ENCODE data around the gene HYDIN.

HYDIN gene

DNA sequence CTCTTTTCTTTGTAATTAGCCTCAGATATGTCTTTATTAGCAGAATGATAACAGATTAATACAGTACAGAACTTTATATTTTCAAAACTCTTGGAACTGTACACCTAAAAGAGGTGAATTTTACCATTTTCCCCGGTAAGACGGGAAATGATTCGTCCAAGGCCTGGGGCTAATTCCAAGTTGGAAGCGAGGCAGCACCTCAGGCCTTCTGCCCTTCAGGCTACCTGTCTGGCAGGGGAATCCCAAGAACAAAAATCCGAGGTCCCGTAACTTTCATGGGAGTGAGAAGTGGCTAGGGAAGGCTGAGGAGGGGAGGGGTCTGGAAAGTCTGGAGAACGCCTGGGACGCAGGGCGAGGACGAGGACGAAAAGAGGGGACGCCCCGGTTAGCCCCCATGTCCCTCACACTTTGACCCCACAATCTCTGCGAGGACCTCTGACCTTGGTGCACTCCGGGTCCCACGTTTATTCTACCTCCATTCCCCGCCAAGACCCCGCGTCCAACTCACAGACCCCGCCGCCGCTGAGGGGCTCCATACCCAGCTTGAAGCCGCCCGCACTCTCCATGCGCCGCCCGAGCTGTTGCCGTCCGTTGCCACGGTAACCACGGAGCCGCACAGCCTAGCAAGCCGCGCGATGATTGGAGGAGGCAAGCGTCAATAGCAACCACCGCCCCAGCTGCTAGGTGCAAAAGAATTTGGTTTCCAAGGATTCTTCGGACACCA is at the start of gene HYDIN:
Gene HYDIN (minus strand): TSS at position 601 of the 724 bp plus-strand sequence. CDS start 43,827 bp downstream, outside the sequence.
- no peak for DNase-seq

DNA sequence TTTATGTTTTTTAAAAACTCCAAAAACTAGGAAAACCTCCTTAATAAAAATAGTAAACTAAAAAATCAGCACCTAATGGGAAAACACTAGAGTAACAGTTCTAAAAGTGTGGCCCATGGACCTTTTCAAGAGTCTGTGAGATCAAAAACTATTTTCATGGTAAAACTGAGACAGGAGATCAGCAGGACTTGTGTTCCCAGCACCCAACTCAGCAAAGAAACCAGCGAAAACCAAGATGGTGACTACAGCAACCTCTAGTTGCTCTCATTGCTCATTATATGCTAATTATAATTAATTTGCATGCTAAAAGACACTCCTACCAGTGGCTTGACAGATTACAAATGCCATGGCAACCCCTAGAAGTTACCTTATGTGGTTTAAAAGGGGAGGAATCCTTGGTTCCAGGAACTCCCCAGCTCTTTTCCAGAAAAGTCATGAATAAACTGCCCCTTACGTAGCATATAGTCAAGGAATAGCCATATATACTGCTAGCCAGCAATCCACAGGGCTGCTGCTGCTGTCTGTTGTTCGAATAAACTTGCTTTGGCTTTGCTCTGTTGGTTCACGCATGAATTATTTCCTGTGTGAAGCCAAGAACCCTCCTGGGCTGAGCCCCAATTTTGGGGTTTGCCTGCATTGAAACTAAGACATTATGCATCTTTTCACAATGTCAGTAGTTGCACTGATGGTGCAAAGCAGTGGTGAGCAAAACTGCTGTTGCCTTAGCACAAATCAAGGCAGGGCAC is 46.2 kb upstream of the HYDIN start:
- no peak for DNase-seq

- DNase-seq = no peak
These were observed 42.9 kb upstream of the HYDIN start for GRCh38 chr16:71273384-71273783.

GRCh38 chr16:71264299-71264698 is 33.8 kb upstream of the HYDIN start:
- no peak for DNase-seq

DNA sequence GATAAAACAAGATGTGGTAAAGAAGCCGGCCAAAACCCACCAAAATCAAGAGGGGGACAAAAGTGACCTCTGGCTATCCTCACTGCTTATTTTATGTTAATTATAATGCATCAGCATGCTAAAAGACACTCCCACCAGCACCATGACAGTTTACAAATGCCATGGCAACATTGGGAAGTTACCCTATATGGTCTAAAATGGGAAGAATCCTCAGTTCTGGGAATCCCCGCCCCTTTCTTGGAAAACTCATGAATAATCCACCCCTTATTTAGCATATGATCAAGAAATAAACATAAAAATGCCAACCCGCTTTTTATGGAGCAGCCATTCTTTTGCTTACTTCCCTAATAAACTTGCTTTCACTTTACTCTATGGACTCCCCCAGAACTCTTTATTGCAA is 33.1 kb upstream of the HYDIN start:
- DNase-seq = no peak

DNA sequence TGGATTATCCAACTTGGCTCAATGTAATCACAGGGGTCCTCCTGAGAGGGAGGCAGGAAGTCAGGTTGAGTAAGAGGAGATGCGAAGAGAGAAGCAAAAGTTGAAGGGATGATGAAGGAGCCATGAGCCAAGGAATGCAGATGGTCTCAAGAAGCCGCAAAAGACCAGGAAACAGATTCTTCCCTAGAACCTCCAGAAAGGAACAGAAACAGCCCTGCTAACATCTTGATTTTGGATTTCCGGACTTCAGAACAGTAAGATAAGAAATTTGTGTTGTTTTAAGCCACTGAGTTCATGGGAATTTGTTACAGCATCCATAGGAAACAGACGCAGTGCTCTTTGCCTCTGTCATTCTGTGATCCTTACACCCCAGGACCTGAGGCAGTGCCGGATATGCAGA is 31.9 kb upstream of the HYDIN start:
- DNase-seq = no peak

DNA sequence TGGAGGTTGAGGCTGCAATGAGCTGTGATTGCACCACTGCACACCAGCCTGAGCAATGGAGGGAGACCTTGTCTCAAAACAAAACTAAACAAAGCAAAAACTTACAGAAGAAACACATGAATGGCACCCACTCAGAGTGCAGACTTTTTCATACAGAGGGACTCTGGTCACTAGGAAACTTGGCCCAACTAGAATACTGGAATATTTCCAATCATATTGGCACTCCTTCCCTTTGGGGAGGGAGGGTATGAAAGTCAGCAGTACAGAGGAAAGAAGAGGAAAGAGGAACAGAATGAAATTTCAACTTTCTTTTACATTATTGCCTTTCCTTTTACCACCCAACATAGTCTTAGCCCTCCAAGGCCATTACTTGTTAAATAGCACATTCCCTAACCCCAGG is 30.5 kb upstream of the HYDIN start:
- no peak for DNase-seq

GRCh38 chr16:71259086-71259485 is 28.6 kb upstream of the HYDIN start:
- no peak for DNase-seq

DNA sequence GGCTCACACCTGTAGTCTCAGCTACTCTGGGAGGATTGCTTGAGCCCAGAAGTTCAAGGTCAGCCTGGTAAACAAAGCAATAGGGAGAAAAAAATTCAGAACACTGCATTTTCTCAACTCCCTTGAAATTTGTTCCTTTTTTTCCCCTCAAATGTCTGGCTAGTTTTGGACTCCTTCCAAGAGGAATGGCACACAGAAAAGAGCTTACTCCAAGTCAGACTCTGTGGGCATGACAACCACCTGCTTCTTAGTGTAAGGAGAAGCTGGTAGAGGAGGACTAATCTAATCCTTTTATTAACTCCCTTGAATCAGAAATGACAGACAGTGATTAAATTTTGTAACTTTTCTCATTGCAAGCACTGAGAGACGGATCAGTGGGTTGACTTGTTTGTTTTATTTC is 27.9 kb upstream of the HYDIN start:
- no peak for DNase-seq

DNA sequence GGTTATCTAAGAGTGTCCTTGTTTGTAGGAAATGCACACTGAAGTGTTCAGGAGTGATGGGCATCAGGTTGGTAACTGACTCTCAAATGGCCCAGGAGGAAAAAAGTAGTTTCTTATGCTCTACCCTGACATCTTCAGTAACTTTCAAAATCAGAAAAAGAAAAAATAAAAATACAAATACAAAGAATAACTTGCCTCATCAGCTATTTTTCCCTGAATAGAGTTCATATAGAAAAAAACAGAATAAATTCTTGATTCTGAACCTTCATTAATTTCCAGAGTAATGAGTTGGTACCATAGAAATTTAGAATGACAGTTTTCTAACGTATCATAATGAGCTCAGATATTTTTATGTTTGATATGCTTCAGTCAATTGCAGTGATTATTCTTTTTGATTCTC is 27.2 kb upstream of the HYDIN start:
- DNase-seq = no peak

DNA sequence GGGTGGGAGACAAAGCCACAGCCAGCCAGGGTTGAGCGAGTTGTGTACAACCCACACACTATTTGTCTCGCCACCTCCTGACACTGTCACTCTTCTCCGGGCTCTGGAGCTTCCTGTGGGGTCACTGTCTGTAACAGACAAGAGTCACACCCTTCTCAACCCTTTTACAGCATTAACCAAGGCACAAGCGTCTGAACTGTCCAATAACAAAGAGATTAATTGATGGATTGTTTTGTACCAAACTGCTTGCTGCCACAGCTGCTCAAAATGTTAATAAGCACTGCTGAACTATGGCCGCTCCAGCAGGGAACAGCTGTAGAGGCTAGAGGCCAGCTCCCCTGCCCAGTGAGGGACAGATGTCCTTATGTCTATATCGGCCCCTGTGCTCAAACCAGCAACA is 25.2 kb upstream of the HYDIN start:
- no peak for DNase-seq

DNA sequence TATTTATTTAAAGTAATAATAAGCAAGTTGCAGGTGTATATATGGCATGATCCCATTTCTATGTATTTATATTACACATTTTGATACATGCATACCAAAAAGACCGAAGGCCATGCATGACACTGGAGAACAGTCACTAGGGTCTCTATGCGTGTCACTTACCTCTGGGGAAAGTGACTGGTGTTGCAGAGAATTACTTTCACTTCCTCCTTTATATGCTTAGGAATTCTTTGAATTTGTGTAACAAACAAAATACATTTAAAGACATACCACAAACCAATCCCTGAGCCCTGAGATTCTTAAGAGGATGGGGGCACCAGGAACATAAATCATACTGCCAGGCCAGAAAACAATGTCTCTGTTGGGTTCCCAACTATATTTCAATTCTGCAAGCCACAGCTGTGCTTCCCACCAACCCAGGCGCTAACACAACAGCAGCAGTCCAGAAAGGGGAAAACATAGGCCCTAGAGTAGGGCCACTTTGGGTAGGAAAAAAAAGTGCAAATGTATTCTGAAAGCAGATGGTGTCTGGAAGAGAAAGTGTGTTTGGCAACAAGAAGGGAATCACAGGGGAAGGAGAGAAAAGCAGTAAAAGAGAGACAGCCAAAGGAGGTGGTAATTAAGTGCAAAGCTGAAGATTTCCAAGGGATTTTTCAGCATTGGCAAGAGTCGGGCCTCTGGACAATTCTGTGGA is 24.5 kb upstream of the HYDIN start:
- DNase-seq = no peak

DNA sequence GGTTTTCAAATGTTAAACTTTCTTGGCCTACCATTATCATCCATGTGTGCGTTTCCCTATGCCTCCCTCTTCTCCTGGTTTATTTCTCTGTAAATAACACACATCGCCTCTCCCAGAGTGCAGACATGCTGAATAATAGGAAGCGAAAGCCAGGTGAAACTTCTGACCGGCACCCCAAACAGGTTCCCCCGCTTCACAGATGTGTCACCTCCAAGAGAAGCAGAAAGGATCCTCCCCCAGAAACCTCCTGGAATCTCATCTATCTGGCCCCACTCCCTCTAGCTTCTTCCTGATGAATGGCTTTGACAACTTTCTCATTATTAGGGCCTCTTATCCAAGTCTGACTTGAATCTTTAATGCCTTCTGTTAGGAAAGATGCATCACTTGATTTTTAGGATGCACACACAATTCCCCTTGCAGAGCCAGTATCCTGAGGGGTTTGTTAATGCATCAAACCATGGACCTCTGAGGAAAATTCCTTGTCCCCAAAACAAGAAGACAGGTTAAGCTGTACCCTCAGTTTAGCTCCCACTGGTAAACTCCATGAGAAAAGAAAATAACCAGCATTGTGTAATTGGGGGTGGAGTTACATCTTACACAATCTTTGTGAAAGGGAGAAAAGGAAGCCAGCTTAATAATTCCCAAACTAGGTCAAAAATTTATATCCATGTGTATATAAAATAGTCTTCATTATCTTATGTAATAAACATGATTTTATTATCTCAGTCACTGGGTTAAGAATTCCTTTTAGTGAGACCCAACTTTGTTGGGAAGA is 20.1 kb upstream of the HYDIN start:
- no peak for DNase-seq

DNA sequence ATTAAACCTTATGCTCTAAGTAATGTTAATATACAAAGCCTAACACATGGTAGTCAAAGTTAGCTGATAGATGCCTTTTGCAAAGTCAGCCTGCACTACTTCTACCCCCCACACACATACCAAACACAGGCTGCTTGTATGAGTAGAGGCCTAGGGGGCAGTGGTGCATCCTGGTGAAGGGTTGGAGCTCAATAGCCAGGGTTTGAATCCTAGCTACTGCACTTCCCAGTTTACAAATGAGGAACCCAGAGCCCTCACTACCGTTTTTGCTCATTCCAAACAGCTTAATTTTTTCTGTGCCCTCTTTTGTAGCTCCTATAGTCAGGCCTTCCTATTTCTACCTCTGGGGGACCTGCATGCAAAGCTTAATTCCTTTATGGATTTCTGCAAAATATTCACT is 18.9 kb upstream of the HYDIN start:
- no peak for DNase-seq

- DNase-seq = no peak
These were observed 17.0 kb upstream of the HYDIN start for GRCh38 chr16:71247478-71247877.

GRCh38 chr16:71246309-71246708 is 15.8 kb upstream of the HYDIN start:
- no peak for DNase-seq

DNA sequence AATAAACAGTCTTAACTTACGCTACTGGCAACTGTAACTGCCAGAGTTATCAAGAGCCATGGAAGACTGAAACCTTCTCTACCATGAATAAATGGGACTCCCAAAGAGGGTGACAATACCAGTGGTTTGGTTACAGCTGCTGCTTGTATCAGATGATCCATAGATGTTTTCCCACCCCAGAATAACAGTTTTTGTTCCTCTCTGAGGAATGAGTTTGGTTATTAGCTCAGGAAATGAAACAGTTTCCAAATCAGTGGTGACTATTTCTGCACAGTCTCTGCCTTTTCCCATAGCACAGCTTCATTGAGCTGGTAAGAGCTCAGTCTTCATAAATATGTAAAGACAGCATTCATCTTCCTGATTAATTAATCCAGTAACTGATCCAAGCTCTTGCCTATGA is 14.0 kb upstream of the HYDIN start:
- no peak for DNase-seq

DNA sequence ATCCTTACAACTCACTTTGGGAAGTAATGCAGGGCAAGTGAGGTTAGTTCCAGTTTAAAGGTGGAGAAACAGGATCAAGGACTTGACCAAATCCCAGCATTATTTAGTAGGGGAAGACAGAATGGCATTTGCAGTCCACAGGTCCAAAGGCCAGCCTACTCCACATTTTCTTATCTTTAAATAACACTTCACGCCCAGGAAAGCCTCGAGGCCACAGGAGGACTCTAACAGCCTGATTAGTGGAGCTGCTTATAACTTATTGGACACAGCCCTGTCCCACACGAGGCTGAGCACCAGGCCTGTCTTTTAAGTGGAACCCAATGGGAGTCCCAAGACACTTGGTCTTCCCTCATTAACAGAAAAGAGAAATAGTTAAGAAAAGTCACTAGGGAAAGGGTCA is 12.1 kb upstream of the HYDIN start:
- no peak for DNase-seq

GRCh38 chr16:71242036-71242435 is 11.5 kb upstream of the HYDIN start:
- DNase-seq = no peak

GRCh38 chr16:71229344-71229743 is 1.2 kb downstream of the HYDIN start:
- no peak for DNase-seq

DNA sequence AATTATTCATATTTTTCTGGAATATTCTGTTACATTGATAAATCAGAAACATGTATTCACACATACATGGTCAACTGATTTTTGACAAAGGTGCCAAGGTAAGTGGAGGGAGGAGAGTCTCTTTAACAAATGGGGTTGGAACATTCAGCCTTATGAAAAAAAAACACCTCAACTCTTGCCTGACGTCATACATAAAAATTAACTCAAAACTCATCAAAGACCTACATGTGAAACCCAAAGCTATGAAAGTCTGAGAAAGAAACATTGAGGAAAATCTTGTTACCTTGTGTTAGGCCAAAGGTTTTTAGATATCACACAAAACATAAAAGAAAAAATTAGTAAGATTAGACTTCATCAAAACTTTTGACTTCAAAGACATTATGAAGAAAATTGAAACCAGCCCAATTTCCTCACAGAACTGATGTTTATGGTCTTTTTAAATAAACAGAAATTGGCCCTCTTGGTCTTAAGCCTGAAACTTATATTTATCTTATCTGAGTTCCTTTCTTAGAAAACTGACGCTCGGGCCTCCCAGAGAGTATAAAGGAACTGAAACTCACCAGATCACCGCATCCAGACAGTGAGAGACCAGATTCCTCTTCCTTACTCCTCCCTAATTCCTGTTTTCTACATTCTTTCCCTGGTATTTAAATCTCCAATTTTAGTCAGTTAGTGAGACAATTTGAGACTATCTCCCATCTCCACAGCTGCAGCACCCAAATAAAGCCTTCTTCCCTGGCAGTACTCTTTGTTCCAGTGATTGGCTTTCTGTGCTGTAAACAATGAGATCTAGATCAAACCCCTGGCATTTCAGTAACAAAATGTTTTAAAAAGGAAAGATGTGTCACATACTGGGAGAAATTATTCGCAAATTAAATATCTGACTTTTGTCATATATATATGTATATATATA is 4.0 kb downstream of the HYDIN start:
- DNase-seq = no peak

DNA sequence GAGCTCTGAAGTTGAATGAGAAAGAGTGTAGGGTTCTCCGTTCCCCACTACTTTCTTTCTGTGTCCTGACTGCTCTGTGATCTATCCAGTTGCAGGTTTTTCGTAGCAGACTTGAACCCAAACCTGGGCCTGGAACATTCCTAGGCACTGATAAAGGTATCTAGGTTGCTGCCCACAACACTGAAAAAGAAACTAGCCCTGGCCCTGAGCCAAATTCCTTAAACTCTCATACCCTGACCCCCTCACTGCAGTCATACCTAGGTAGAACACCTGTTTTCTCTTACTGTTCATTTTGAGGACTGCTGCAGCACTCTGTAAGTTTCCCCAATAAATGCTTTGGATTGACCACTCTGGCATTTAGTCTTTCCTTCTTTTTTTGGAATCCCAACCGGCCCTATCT is 5.4 kb downstream of the HYDIN start:
- no peak for DNase-seq
